GM12801 (cell line): ENCODE measurements around the gene CASTOR1.

Experiments
- CTCF ChIP-seq: IDR thresholded peaks from one replicate; pipeline ENCODE4 v1.5.1; 2011; ENCODE audit warnings: control low read depth; ENCODE audit not compliant: insufficient read length; ENCODE audit errors: extremely low read depth

The CASTOR1 gene

GRCh38 chr22:30241576-30242371, 47.5 kb downstream of the CASTOR1 start:
- TF ChIP-seq CTCF = no peak

DNA sequence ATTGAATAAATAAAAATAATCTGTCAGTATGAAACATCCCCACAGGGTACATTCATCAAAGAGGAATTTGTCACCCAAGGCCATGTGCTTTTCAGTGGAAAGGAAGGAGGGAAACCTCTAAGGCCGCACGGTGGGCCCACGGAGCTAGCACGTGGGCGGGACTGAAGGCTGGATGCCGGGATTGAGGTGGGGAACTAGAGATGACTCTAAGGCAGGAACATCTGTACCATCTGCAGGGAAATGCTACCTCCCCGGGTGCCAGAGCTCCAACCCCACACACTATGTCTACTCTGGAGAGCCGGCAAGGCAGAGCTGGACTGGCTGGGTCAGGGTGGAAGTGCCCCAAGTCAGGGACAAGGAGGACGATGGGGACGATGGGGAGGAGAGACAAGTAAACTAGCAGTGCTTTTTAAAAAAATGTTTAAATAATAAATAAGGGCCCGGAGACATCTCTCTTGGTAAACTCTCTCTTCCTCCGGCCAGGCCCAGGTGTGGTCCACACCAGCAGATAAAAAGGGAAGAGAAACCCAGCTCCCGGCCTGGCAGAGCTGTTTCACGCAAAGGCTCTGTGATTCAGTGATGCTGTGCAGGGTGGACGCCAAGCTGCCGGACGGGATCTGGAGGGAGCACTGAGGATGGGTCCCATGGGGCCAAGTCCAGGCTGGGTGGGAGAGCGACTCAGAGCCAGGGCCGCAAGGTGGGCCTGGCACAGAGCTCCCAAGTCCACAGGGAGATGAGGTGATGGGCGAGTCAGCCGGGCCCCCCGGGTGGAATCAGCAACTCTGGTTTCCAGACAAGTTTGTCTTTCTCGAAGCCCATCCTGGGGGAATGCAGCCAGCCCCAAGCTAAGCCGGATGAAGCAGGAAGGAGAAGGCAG, 48.5 kb downstream of the CASTOR1 start:
- no peak for TF ChIP-seq CTCF

- no peak for TF ChIP-seq CTCF
Observed at GRCh38 chr22:30239488-30240405, 49.6 kb downstream of the CASTOR1 start.

DNA sequence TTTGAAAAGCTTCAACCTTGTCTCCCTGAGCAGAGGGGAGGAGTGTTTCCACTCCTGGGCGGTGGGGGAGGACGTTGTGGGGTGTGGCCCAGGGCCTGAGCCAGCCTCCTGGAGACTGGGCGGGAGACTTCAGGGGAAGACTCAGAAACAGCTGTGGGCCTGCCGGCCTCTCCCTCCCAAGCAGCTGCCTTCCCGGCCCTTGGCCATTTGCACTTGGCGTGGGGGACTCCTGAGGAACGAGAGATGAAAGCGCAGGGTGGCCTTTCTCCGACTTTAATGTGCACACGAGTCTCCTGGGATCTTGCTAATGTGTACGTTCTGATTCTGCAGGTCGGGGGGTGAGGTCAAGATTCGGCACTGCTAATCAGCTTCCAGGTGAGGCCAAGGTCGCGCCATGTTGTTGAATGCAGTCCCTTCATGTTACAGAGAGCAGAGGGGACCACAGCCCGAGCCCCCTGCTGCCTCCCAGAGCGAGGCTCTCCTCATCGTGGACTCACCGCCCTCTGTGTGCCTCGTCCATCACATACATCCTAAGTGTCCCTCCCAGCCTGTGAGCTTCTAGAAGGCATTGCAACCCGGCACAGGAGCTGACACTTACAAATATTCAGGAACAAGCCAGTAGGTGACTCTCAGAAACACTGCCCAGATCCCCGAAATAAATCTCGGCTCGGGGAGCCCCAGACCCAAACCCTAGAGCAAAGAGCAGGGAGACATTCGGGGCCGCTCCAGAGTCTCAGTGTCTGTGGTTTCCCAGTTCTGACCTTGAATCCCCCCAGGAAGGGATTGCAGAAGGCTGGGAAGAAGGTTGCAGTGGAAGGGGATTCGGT, 50.4 kb downstream of the CASTOR1 start:
- no peak for TF ChIP-seq CTCF

GRCh38 chr22:30238136-30238535, 51.2 kb downstream of the CASTOR1 start:
- no peak for TF ChIP-seq CTCF

DNA sequence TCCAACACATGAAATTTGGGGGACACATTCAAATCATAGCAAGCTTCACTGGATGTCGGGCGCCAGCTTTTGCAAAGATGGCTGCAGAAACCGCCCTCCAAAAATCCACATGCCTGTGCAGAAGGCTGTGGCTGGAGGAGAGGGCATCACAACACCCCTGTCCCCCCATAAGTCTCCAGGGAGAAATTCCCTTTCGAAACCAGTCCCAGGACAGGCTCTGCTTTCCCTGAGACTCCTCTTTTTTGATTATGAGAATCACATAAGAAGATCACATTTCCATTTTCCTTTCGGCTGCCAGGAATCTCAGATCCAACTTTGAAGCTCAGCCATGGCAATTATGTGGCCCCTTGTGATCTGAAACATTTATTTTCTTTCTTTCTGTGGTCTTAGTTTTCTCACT, 52.4 kb downstream of the CASTOR1 start:
- no peak for TF ChIP-seq CTCF
